H1 (cell line): ENCODE results near the gene LIMS1. TPM values are rescaled to one million over a fixed set of nuclear protein-coding genes. Genes with fewer than 3 reads are reported as not detected.

Source experiments
- CTCF ChIA-PET: fragments of 300-600 bp; sonication (Branson Sonifier 250); formaldehyde crosslinking; loops from one replicate; lab custom pipeline; 2021; ENCODE audit not compliant: partially characterized antibody; lab: Charles Lee
- POLR2A ChIA-PET: fragments of 300-600 bp; sonication (Branson Sonifier 250); formaldehyde crosslinking; loops from one replicate; lab custom pipeline; 2021; ENCODE audit warnings: inconsistent platforms; ENCODE audit not compliant: partially characterized antibody; lab: Charles Lee
- DNase-seq, 2 experiments: peaks; one replicate each; pipeline versions ENCODE4 v3.0.0 to v3.0.0-alpha.2; 2010 to 2022; ENCODE audit warnings: low spot score in 2 of 2, low read depth in 1 of 2, mixed read lengths in 1 of 2
- FAIRE-seq: peaks from 2 replicates; lab custom pipeline; 2011; peaks lifted over from hg19 to GRCh38; lab: Jason Lieb, UNC
- H2AFZ ChIP-seq: 2 replicates; pipeline ENCODE4 v1.8.1; 2012; ENCODE audit warnings: low read length, inconsistent platforms
- H2AK5ac ChIP-seq: 2 replicates; pipeline ENCODE4 v1.6.1; 2013; ENCODE audit warnings: low read depth, low read length
- H2BK120ac ChIP-seq: replicated peaks from 2 replicates; pipeline ENCODE3; 2013; ENCODE audit warnings: low read depth, low read length, inconsistent platforms
- H2BK12ac ChIP-seq: 2 replicates; pipeline ENCODE4 v1.6.1; 2013; ENCODE audit warnings: low read depth, low read length
- H2BK15ac ChIP-seq: 2 replicates; pipeline ENCODE4 v1.6.1; 2013; ENCODE audit warnings: low read length
- H2BK20ac ChIP-seq: 2 replicates; pipeline ENCODE4 v1.6.1; 2013; ENCODE audit warnings: low read length
- H2BK5ac ChIP-seq: 2 replicates; pipeline ENCODE4 v1.6.1; 2013; ENCODE audit warnings: low read depth, low read length
- H3K14ac ChIP-seq: 2 replicates; pipeline ENCODE4 v1.6.1; 2013; ENCODE audit warnings: inconsistent platforms; ENCODE audit not compliant: insufficient read length
- H3K18ac ChIP-seq: 2 replicates; pipeline ENCODE4 v1.6.1; 2013; ENCODE audit warnings: low read length; ENCODE audit errors: extremely low read depth
- H3K23ac ChIP-seq: 2 replicates; pipeline ENCODE4 v1.6.1; 2013; ENCODE audit warnings: inconsistent platforms; ENCODE audit not compliant: insufficient read length
- H3K23me2 ChIP-seq: 2 replicates; pipeline ENCODE4 v1.6.1; 2013; ENCODE audit warnings: low read depth, low read length
- H3K27ac ChIP-seq: 2 replicates; pipeline ENCODE4 v1.6.1; 2011; ENCODE audit warnings: low read depth, low read length, inconsistent platforms
- H3K27me3 ChIP-seq, 4 experiments: replicated peaks in 1 of 4; 1 replicate in 1 of 4; 2 replicates in 3 of 4; pipeline versions ENCODE4 v1.6.1 to v1.8.1; 2011 to 2013; ENCODE audit warnings: low read length in 3 of 4, mild to moderate bottlenecking in 3 of 4, inconsistent platforms in 2 of 4, mixed read lengths in 2 of 4, moderate library complexity in 1 of 4; ENCODE audit not compliant: control insufficient read depth in 3 of 4, insufficient read depth in 3 of 4; ENCODE audit errors: extremely low read depth in 1 of 4
- H3K36me3 ChIP-seq, 4 experiments: 2 replicates each; pipeline versions ENCODE4 v1.6.1 to v1.8.1; 2011 to 2013; ENCODE audit warnings: mild to moderate bottlenecking in 4 of 4, low read length in 3 of 4, moderate library complexity in 2 of 4, control low read depth in 1 of 4, inconsistent platforms in 1 of 4; ENCODE audit not compliant: insufficient read depth in 4 of 4, control insufficient read depth in 2 of 4
- H3K4ac ChIP-seq: replicated peaks from 2 replicates; pipeline ENCODE3; 2013; ENCODE audit warnings: low read length, low read depth, mixed read lengths, inconsistent platforms; ENCODE audit not compliant: insufficient read length
- H3K4me1 ChIP-seq, 4 experiments: replicated peaks in 1 of 4; 1 replicate in 1 of 4; 2 replicates in 3 of 4; pipeline versions ENCODE4 v1.6.1 to v1.8.1; 2011 to 2013; ENCODE audit warnings: low read length in 3 of 4, inconsistent platforms in 2 of 4, mixed read lengths in 1 of 4; ENCODE audit not compliant: insufficient read depth in 4 of 4, control insufficient read depth in 3 of 4
- H3K4me2 ChIP-seq, 2 experiments: 2 replicates each; pipeline versions ENCODE4 v1.6.1 to v1.8.1; 2011 to 2013; ENCODE audit warnings: low read depth in 2 of 2, low read length in 2 of 2, control low read depth in 1 of 2, inconsistent platforms in 1 of 2, mild to moderate bottlenecking in 1 of 2; ENCODE audit not compliant: insufficient read depth in 1 of 2
- H3K4me3 ChIP-seq, 4 experiments: fragments of 200-600, 300-600 bp in 1 of 4; sonication (generic), shearing (Covaris generic), sonication (Bioruptor Twin) in 1 of 4; 2 replicates each; pipeline versions ENCODE4 v1.5.1 to v1.8.1; 2011 to 2016; ENCODE audit warnings: low read length in 4 of 4, low read depth in 3 of 4, control low read depth in 2 of 4, inconsistent platforms in 2 of 4, mild to moderate bottlenecking in 2 of 4, mixed read lengths in 1 of 4, moderate library complexity in 1 of 4; ENCODE audit not compliant: insufficient read depth in 2 of 4; ENCODE audit errors: extremely low read depth in 1 of 4
- H3K56ac ChIP-seq: replicated peaks from 2 replicates; pipeline ENCODE3; 2013; ENCODE audit warnings: low read depth, mild to moderate bottlenecking, mixed read lengths, low read length, inconsistent platforms; ENCODE audit not compliant: insufficient read length
- H3K79me1 ChIP-seq: 2 replicates; pipeline ENCODE4 v1.6.1; 2013; ENCODE audit warnings: low read depth, low read length, control low read depth
- H3K79me2 ChIP-seq, 2 experiments: 2 replicates each; pipeline versions ENCODE4 v1.6.1 to v1.8.1; 2012 to 2013; ENCODE audit warnings: low read length in 2 of 2, mild to moderate bottlenecking in 2 of 2, inconsistent platforms in 1 of 2; ENCODE audit not compliant: insufficient read depth in 2 of 2, control insufficient read depth in 1 of 2
- H3K9ac ChIP-seq, 4 experiments: replicated peaks in 1 of 4; 1 replicate in 1 of 4; 2 replicates in 3 of 4; pipeline versions ENCODE4 v1.6.1 to v1.8.1; 2011 to 2013; ENCODE audit warnings: low read depth in 3 of 4, low read length in 3 of 4, control low read depth in 2 of 4, mild to moderate bottlenecking in 2 of 4, moderate library complexity in 2 of 4, inconsistent platforms in 1 of 4; ENCODE audit errors: extremely low read depth in 1 of 4
- H3K9me3 ChIP-seq, 2 experiments: 2 replicates each; pipeline versions ENCODE4 v1.6.1 to v1.8.1; 2012 to 2013; ENCODE audit warnings: mild to moderate bottlenecking in 2 of 2, moderate library complexity in 2 of 2, control low read depth in 1 of 2, inconsistent platforms in 1 of 2, low read depth in 1 of 2, low read length in 1 of 2, mixed read lengths in 1 of 2; ENCODE audit not compliant: insufficient read depth in 2 of 2
- H4K20me1 ChIP-seq, 2 experiments: replicated peaks in 1 of 2; 2 replicates each; pipeline versions ENCODE3 to v1.8.1; 2011 to 2013; ENCODE audit warnings: inconsistent platforms in 2 of 2, low read length in 2 of 2, mild to moderate bottlenecking in 1 of 2; ENCODE audit not compliant: insufficient read depth in 2 of 2, control insufficient read depth in 1 of 2
- H4K5ac ChIP-seq: 2 replicates; pipeline ENCODE4 v1.6.1; 2013; ENCODE audit warnings: low read length, low read depth, mixed read lengths, inconsistent platforms; ENCODE audit not compliant: insufficient read length
- H4K8ac ChIP-seq: 2 replicates; pipeline ENCODE4 v1.8.0; 2013; ENCODE audit warnings: mild to moderate bottlenecking, moderate library complexity, low read length, inconsistent platforms; ENCODE audit not compliant: insufficient read depth; ENCODE audit errors: extremely low read depth
- H4K91ac ChIP-seq: replicated peaks from 2 replicates; pipeline ENCODE3; 2013; ENCODE audit warnings: low read length, mixed read lengths, inconsistent platforms; ENCODE audit not compliant: insufficient read length
- GABPA ChIP-seq: IDR thresholded peaks from 2 replicates; pipeline ENCODE4 v1.6.1; 2011; ENCODE audit warnings: mild to moderate bottlenecking, low read length, moderate library complexity, borderline replicate concordance; ENCODE audit not compliant: insufficient read depth
- GTF2F1 ChIP-seq: IDR thresholded peaks from 2 replicates; pipeline ENCODE4 v1.6.1; 2012; ENCODE audit warnings: low read depth, low read length, improper control_type of control experiment, borderline replicate concordance
- MAFK ChIP-seq: IDR thresholded peaks from 2 replicates; pipeline ENCODE4 v1.6.1; 2012; ENCODE audit warnings: low read depth, mild to moderate bottlenecking, improper control_type of control experiment, low read length
- WGBS, 2 experiments: shearing (Covaris generic) in 1 of 2; methylation state at CpG; one replicate each; pipeline versions ENCODE4 v1.1.6 to v1.1.7; 2013 to 2015; ENCODE audit warnings: low lambda C conversion rate in 2 of 2, mixed read lengths in 2 of 2, inconsistent platforms in 1 of 2, low coverage in 1 of 2, missing lambda C conversion rate in 1 of 2; ENCODE audit not compliant: insufficient replicate concordance in 2 of 2, insufficient coverage in 1 of 2, insufficient read length in 1 of 2; ENCODE audit errors: extremely low coverage in 1 of 2, missing lambda C conversion rate in 1 of 2; 5-methylcytosine and 5-hydroxymethylcytosine counted together
- polyA plus RNA-seq, 7 experiments: library from polyadenylated mRNA; depleted of rRNA in 3 of 7; stranded (reverse) in 5 of 7; unstranded in 2 of 7; fragments of >200 nt in 5 of 7; fragments of 200-250 nt in 2 of 7; gene quantifications; 1 replicate in 5 of 7; 2 replicates in 1 of 7; 4 replicates in 1 of 7; pipeline versions ENCODE4 v1.2.1 to v1.2.3, GENCODE V29; 2011 to 2013; ENCODE audit warnings: missing spikeins in 2 of 7, mixed read lengths in 2 of 7
- total RNA-seq: library from RNA; stranded (reverse); fragmentation: NEBNext Ultra II Directional; extraction: Animal tissue kit (Norgen Biotek cat#: 25700); gene quantifications from 2 replicates; pipeline ENCODE4 v1.2.1, GENCODE V29; 2021

LIMS1 gene
- total and polyA plus RNA-seq, 2 of the 8 experiments (the other 6 are each of a cell fraction or from before 2014, with no cell fraction given), result 24.1 to 36.7 TPM

GRCh38 chr2:108560895-108561530 is 26.7 kb downstream of the LIMS1 start:
- no peak overlapping the region for H3K14ac ChIP-seq
- H2BK20ac ChIP-seq, result no peak overlapping the region
- H3K23ac ChIP-seq, result no peak overlapping the region
- no peaks in the 10 kb centered on the region for H3K27me3 ChIP-seq
- peaks cover 0 to 31% of the 10 kb centered on the region in 2 experiments; a peak in 2 of 4 replicates for H3K79me2 ChIP-seq
- H3K4me2 ChIP-seq, result no peak overlapping the region
- H3K27ac ChIP-seq, result no peak overlapping the region
- no peak overlapping the region for H4K91ac ChIP-seq
- no peak overlapping the region for H2BK15ac ChIP-seq
- H3K9ac ChIP-seq, result no peak overlapping the region
- POLR2A ChIA-PET, result interaction anchor here (0.6 kb wide), 1 partner anchor 31 kb away, joined by 3 read pairs; no protein-coding TSS in a partner anchor
- H2BK5ac ChIP-seq, result no peak overlapping the region
- H3K9me3 ChIP-seq, result no peaks in the 10 kb centered on the region
- no peak for FAIRE-seq
- H3K4ac ChIP-seq, result no peak overlapping the region
- H2BK12ac ChIP-seq, result no peak overlapping the region
- TF ChIP-seq GABPA, result no peak
- TF ChIP-seq GTF2F1, result no peak
- TF ChIP-seq MAFK, result no peak
- TF ChIP-seq, all 59 proteins: peak for 0
- no peaks in the 10 kb centered on the region for H3K23me2 ChIP-seq
- no peak overlapping the region for H2AFZ ChIP-seq
- no peak overlapping the region for H3K18ac ChIP-seq
- no peak overlapping the region for H3K4me3 ChIP-seq
- H4K8ac ChIP-seq, result no peak overlapping the region
- no peaks in the 10 kb centered on the region for H4K20me1 ChIP-seq
- CTCF ChIA-PET, result interaction anchor here (1.1 kb wide), 1 partner anchor 75 kb away, joined by 6 read pairs; no protein-coding TSS in a partner anchor
- no peak overlapping the region for H3K56ac ChIP-seq
- H4K5ac ChIP-seq, result no peak overlapping the region
- no peaks in the 10 kb centered on the region; the same call in 1 of the 2 replicates for H3K79me1 ChIP-seq
- H2AK5ac ChIP-seq, result no peak overlapping the region
- no peaks in the 10 kb centered on the region for H3K36me3 ChIP-seq
- WGBS, 2 experiments, result 100% methylated on average over 1 of the region's 1 CpG; no CpG with 5 or more reads in 1 of the 2 experiments
- DNase-seq, result no peak
- no peak overlapping the region for H2BK120ac ChIP-seq
- H3K4me1 ChIP-seq, result peaks cover 0 to 11% (median 4%) of the 10 kb centered on the region in 4 experiments; a peak in 5 of 7 replicates
